ENCODE data around the gene SSBP2. TPM values are rescaled to one million over a fixed set of nuclear protein-coding genes. Genes with fewer than 3 reads are reported as not detected.

The SSBP2 gene
- total and polyA plus RNA-seq, 2 of the 8 experiments (the other 6 are each of a cell fraction or from before 2014, with no cell fraction given), result 21.5 to 36.2 TPM

- Histone ChIP-seq H3K18ac (ENCODE audit: extremely low read depth, low read length) (no peak overlapping the region), H2BK120ac (replicated peaks; ENCODE audit: low read depth, low read length) (no peak overlapping the region), H2BK5ac (ENCODE audit: low read depth, low read length) (no peak overlapping the region), H3K56ac (replicated peaks; ENCODE audit: insufficient read length, low read depth, low read length) (no peak overlapping the region), H4K20me1 (replicated peaks in 1 of 2; ENCODE audit: control insufficient read depth in 1 of 2, insufficient read depth in 2 of 2, low read length in 2 of 2) (no peaks in the 10 kb centered on the region), H3K23ac (ENCODE audit: insufficient read length) (no peak overlapping the region), H3K9ac (replicated peaks in 1 of 4; ENCODE audit: extremely low read depth in 1 of 4, low read depth in 3 of 4, low read length in 3 of 4) (no peak overlapping the region), H2BK12ac (ENCODE audit: low read depth, low read length) (no peak overlapping the region), H3K4me2 (ENCODE audit: insufficient read depth in 1 of 2, low read depth in 2 of 2, low read length in 2 of 2) (no peak overlapping the region), H3K27me3 (replicated peaks in 1 of 4; ENCODE audit: control insufficient read depth in 3 of 4, extremely low read depth in 1 of 4, insufficient read depth in 3 of 4, low read length in 3 of 4) (no peaks in the 10 kb centered on the region), H3K4me3 (ENCODE audit: extremely low read depth in 1 of 4, insufficient read depth in 2 of 4, low read depth in 3 of 4, low read length in 4 of 4) (no peak overlapping the region), H3K23me2 (ENCODE audit: low read depth, low read length) (no peaks in the 10 kb centered on the region), H3K4me1 (replicated peaks in 1 of 4; ENCODE audit: control insufficient read depth in 3 of 4, insufficient read depth in 4 of 4, low read length in 3 of 4) (peaks cover 0 to 5% (median 2%) of the 10 kb centered on the region in 4 experiments; a peak in 2 of 7 replicates), H3K4ac (replicated peaks; ENCODE audit: insufficient read length, low read depth, low read length) (no peak overlapping the region), H4K8ac (ENCODE audit: extremely low read depth, insufficient read depth, low read length) (no peak overlapping the region), H2AK5ac (ENCODE audit: low read depth, low read length) (no peak overlapping the region), H2BK15ac (ENCODE audit: low read length) (no peak overlapping the region), H2BK20ac (ENCODE audit: low read length) (no peak overlapping the region), H2AFZ (ENCODE audit: low read length) (no peak overlapping the region), H3K36me3 (ENCODE audit: control insufficient read depth in 2 of 4, insufficient read depth in 4 of 4, low read length in 3 of 4) (no peaks in the 10 kb centered on the region; a peak in 1 of 8 replicates), H3K27ac (ENCODE audit: low read depth, low read length) (no peak overlapping the region), H4K91ac (replicated peaks; ENCODE audit: insufficient read length, low read length) (no peak overlapping the region), H3K79me2 (ENCODE audit: control insufficient read depth in 1 of 2, insufficient read depth in 2 of 2, low read length in 2 of 2) (no peaks in the 10 kb centered on the region; a peak in 1 of 4 replicates), H4K5ac (ENCODE audit: insufficient read length, low read depth, low read length) (no peak overlapping the region), H3K14ac (ENCODE audit: insufficient read length) (no peak overlapping the region), H3K79me1 (ENCODE audit: low read depth, low read length) (no peaks in the 10 kb centered on the region), H3K9me3 (ENCODE audit: insufficient read depth in 2 of 2, low read depth in 1 of 2, low read length in 1 of 2) (no peaks in the 10 kb centered on the region)
- FAIRE-seq (no peak), DNase-seq (ENCODE audit: low read depth in 1 of 2, low spot score in 2 of 2) (no peak)
- ChIA-PET CTCF (ENCODE audit: partially characterized antibody) (no interaction called here), POLR2A (ENCODE audit: partially characterized antibody) (no interaction called here)
- TF ChIP-seq JUND (IDR thresholded peaks at IDR 0.05; ENCODE audit: low read length) (no peak), EGR1 (IDR thresholded peaks at IDR 0.05; ENCODE audit: borderline replicate concordance, low read depth, low read length) (no peak), YY1 (IDR thresholded peaks at IDR 0.05; ENCODE audit: low read depth, low read length) (no peak), TBP (IDR thresholded peaks at IDR 0.05; ENCODE audit: low read depth, low read length) (no peak), SP4 (IDR thresholded peaks at IDR 0.05; ENCODE audit: low read length) (no peak), BCL11A (IDR thresholded peaks at IDR 0.05; ENCODE audit: low read depth in 2 of 2, low read length in 2 of 2) (no peak)
These were observed 146.7 kb downstream of the SSBP2 start for GRCh38 chr5:81604193-81604592.
